GM12878 (cell line): Measurements from ENCODE around the gene BCL2L13. TPM values are rescaled to one million over a fixed set of nuclear protein-coding genes. Genes with fewer than 3 reads are reported as not detected.

Source experiments
- ATAC-seq: fragments of 200-7000 bp; cut with Tn5 transposase; 3 replicates; pipeline ENCODE4 v1.9.1; 2020; ENCODE audit warnings: mild to moderate bottlenecking, moderate library complexity
- BruUV-seq: library from RNA; stranded (reverse); fragments of 400-500 nt; replicated peaks from 2 replicates; lab custom pipeline; 2021; lab: Mats Ljungman, UMichigan
- CTCF ChIA-PET: fragments of 300-600 bp; sonication (Branson Sonifier 250); formaldehyde crosslinking; extraction: SDS; loops from one replicate; lab custom pipeline; 2021; ENCODE audit warnings: inconsistent platforms; lab: Yijun Ruan, JAX
- POLR2A ChIA-PET: fragments of 350-600 bp; formaldehyde crosslinking; extraction: SDS; loops from one replicate; lab custom pipeline; 2021; ENCODE audit warnings: inconsistent platforms; lab: Charles Lee
- RAD21 ChIA-PET: fragments of 300-600 bp; sonication (Branson Sonifier 250); formaldehyde crosslinking; loops from one replicate; lab custom pipeline; 2023; ENCODE audit warnings: antibody characterized with exemption; ENCODE audit not compliant: unreplicated experiment; lab: Charles Lee
- SMC1A ChIA-PET: fragments of 300-600 bp; sonication (Branson Sonifier 250); formaldehyde crosslinking; loops from one replicate; lab custom pipeline; 2023; ENCODE audit not compliant: unreplicated experiment, uncharacterized antibody; lab: Charles Lee
- DNase-seq: peaks from one replicate; pipeline ENCODE4 v3.0.0-alpha.2; 2011; ENCODE audit warnings: low read depth, low spot score
- FAIRE-seq: peaks from 3 replicates; lab custom pipeline; 2011; peaks lifted over from hg19 to GRCh38; lab: Jason Lieb, UNC
- H2AFZ ChIP-seq: 2 replicates; pipeline ENCODE4 v1.6.0; 2011; ENCODE audit warnings: low read depth, low read length, control low read depth; ENCODE audit not compliant: control insufficient read depth
- H3K27ac ChIP-seq: 2 replicates; pipeline ENCODE4 v1.5.1; 2011; ENCODE audit warnings: control low read depth; ENCODE audit not compliant: control insufficient read depth, insufficient read depth
- H3K27me3 ChIP-seq, 2 experiments: replicated peaks in 1 of 2; 2 replicates each; pipeline versions ENCODE4 v1.6.0 to v1.6.1; 2011; ENCODE audit warnings: low read length in 1 of 2; ENCODE audit not compliant: control insufficient read depth in 2 of 2, insufficient read depth in 2 of 2
- H3K36me3 ChIP-seq, 2 experiments: 2 replicates each; pipeline ENCODE4 v1.5.1; 2011; ENCODE audit warnings: low read length in 1 of 2; ENCODE audit not compliant: control insufficient read depth in 2 of 2, insufficient read depth in 2 of 2
- H3K4me1 ChIP-seq: 2 replicates; pipeline ENCODE4 v1.6.1; 2011; ENCODE audit warnings: mild to moderate bottlenecking, low read length, moderate library complexity, mixed read lengths; ENCODE audit not compliant: control insufficient read depth, insufficient read depth
- H3K4me2 ChIP-seq: 2 replicates; pipeline ENCODE4 v1.6.0; 2011; ENCODE audit warnings: control low read depth; ENCODE audit not compliant: control insufficient read depth, insufficient read depth
- H3K4me3 ChIP-seq: fragments of 200-600 bp; sonication (generic); 2 replicates; pipeline ENCODE4 v1.5.1; 2016
- H3K79me2 ChIP-seq: 2 replicates; pipeline ENCODE4 v1.6.0; 2011; ENCODE audit warnings: low read length; ENCODE audit not compliant: control insufficient read depth, insufficient read depth
- H3K9ac ChIP-seq: 2 replicates; pipeline ENCODE4 v1.8.0; 2011; ENCODE audit warnings: low read length, control low read depth, mixed read lengths; ENCODE audit not compliant: control insufficient read depth, insufficient read depth
- H3K9me3 ChIP-seq: replicated peaks from 3 replicates; pipeline ENCODE4 v1.5.1; 2011; ENCODE audit warnings: mild to moderate bottlenecking, low read length; ENCODE audit not compliant: control insufficient read depth, insufficient read depth
- H4K20me1 ChIP-seq: 2 replicates; pipeline ENCODE4 v1.6.0; 2011; ENCODE audit not compliant: control insufficient read depth, insufficient read depth
- CEBPB ChIP-seq, 2 experiments: fragments of 150-350 bp in 1 of 2; IDR thresholded peaks; 2 replicates each; pipeline ENCODE4 v1.6.1; 2012 to 2014; ENCODE audit warnings: low read depth in 2 of 2, low read length in 2 of 2, borderline replicate concordance in 1 of 2, inconsistent platforms in 1 of 2
- ESRRA ChIP-seq: IDR thresholded peaks from 2 replicates; pipeline ENCODE4 v1.6.1; 2012; ENCODE audit warnings: mild to moderate bottlenecking, low read length, improper control_type of control experiment
- GATAD2B ChIP-seq: fragments of 450-650 bp; conservative IDR thresholded peaks from 2 replicates; pipeline ENCODE4 v1.6.1; 2017; ENCODE audit warnings: low read depth, mild to moderate bottlenecking, moderate library complexity
- NRF1 ChIP-seq: conservative IDR thresholded peaks from 2 replicates; pipeline ENCODE4 v1.6.1; 2011; ENCODE audit warnings: mild to moderate bottlenecking, low read depth, low read length, improper control_type of control experiment
- POLR2A ChIP-seq: IDR thresholded peaks from 2 replicates; pipeline ENCODE4 v1.6.1; 2011; ENCODE audit warnings: low read depth, mild to moderate bottlenecking, low read length
- POLR2AphosphoS5 ChIP-seq: IDR thresholded peaks from 2 replicates; pipeline ENCODE4 v1.6.1; 2011; ENCODE audit warnings: mild to moderate bottlenecking, low read length, inconsistent platforms
- RAD21 ChIP-seq: IDR thresholded peaks from 2 replicates; pipeline ENCODE4 v1.6.1; 2011; ENCODE audit warnings: mild to moderate bottlenecking, low read depth, low read length, moderate library complexity; ENCODE audit not compliant: insufficient read depth
- RAD51 ChIP-seq: fragments of 450-650 bp; IDR thresholded peaks from 2 replicates; pipeline ENCODE4 v1.6.1; 2016; ENCODE audit warnings: moderate library complexity, mild to moderate bottlenecking, inconsistent platforms
- REST ChIP-seq: IDR thresholded peaks from 2 replicates; pipeline ENCODE4 v1.6.1; 2012; ENCODE audit warnings: mild to moderate bottlenecking, low read depth, low read length
- RFX5 ChIP-seq: IDR thresholded peaks from 2 replicates; pipeline ENCODE4 v1.6.1; 2011; ENCODE audit warnings: low read depth, low read length, improper control_type of control experiment
- SREBF2 ChIP-seq: IDR thresholded peaks from 2 replicates; pipeline ENCODE4 v1.6.1; 2012; ENCODE audit warnings: mild to moderate bottlenecking, low read length
- USF2 ChIP-seq: IDR thresholded peaks from 2 replicates; pipeline ENCODE4 v1.6.1; 2011; ENCODE audit warnings: low read depth, low read length, improper control_type of control experiment, borderline replicate concordance
- ZBED1 ChIP-seq: IDR thresholded peaks from 2 replicates; pipeline ENCODE4 v1.6.1; 2016; ENCODE audit warnings: borderline replicate concordance
- ZNF592 ChIP-seq: fragments of 450-650 bp; IDR thresholded peaks from 2 replicates; pipeline ENCODE4 v1.6.1; 2017; ENCODE audit warnings: mild to moderate bottlenecking, moderate library complexity
- WGBS: methylation state at CpG from one replicate; pipeline ENCODE4 v1.1.6; 2016; ENCODE audit warnings: low lambda C conversion rate; ENCODE audit not compliant: insufficient replicate concordance, insufficient coverage; ENCODE audit errors: missing lambda C conversion rate; 5-methylcytosine and 5-hydroxymethylcytosine counted together
- in situ Hi-C: fragments of 300-500 bp; cut with MboI; formaldehyde crosslinking; loops from 9 replicates; pipeline ENCODE4 v1.14.3; 2018; ENCODE audit warnings: mixed read lengths
- intact Hi-C: fragments of 100-400 bp; cut with micrococcal nuclease; formaldehyde crosslinking; loops from one replicate; pipeline ENCODE4 v1.14.2; 2022; ENCODE audit not compliant: unreplicated experiment
- polyA plus RNA-seq, 11 experiments: library from polyadenylated mRNA; depleted of rRNA in 4 of 11; unstranded in 6 of 11; stranded (reverse) in 5 of 11; fragments of >200 nt; fragmentation: Nextera tagmentation in 4 of 11; fragmentation: Illumina TruSeq in 1 of 11; extraction: Ambion mirVana in 4 of 11; extraction: Trizol in 1 of 11; gene quantifications; 1 replicate in 1 of 11; 2 replicates in 10 of 11; pipeline versions ENCODE4 v1.2.1 to v1.2.3, GENCODE V29; 2011 to 2016; ENCODE audit warnings: inconsistent platforms in 2 of 11, missing spikeins in 2 of 11, low read depth in 1 of 11
- total RNA-seq, 4 experiments: library from RNA; depleted of rRNA in 3 of 4; stranded (reverse); fragments of >200 nt in 3 of 4; fragmentation: Illumina TruSeq in 1 of 4; extraction: Trizol in 1 of 4; gene quantifications; 2 replicates each; pipeline versions ENCODE4 v1.2.1 to v1.2.3, GENCODE V29; 2013 to 2021

BCL2L13 gene
- total and polyA plus RNA-seq, 10 of the 15 experiments (the other 5 are each of a cell fraction or from before 2014, with no cell fraction given), result 18.6 to 30.6 (median 28.2) TPM

- WGBS, result 2% methylated on average over 14 of the region's 14 CpGs
- DNase-seq (peak; percentile 85), ATAC-seq (peak; percentile 88), FAIRE-seq (peak; percentile 99)
- in situ Hi-C loops (no loop called here), intact Hi-C loops (no loop called here)
- H3K27me3 ChIP-seq, result no peaks in the 10 kb centered on the region
- H3K27ac ChIP-seq, result peak overlapping the region; percentile 45
- ChIA-PET SMC1A (interaction anchor here (0.7 to 2.6 kb wide), 9 partner anchors 11 to 289 kb away, joined by 3 to 14 read pairs (median 3); no protein-coding TSS in a partner anchor), CTCF (interaction anchor here (0.8 to 2.4 kb wide), 7 partner anchors 12 to 37 kb away, joined by 3 to 7 read pairs (median 5); no protein-coding TSS in a partner anchor), RAD21 (interaction anchor here (0.7 to 2.2 kb wide), 5 partner anchors 16 to 31 kb away, joined by 3 to 9 read pairs (median 3); no protein-coding TSS in a partner anchor), POLR2A (interaction anchor here (1.0 to 1.6 kb wide), 4 partner anchors 9 to 14 kb away, joined by 3 to 6 read pairs (median 6); no protein-coding TSS in a partner anchor)
- peaks cover 41% of the 10 kb centered on the region for H3K4me1 ChIP-seq
- H3K4me3 ChIP-seq, result peak overlapping the region; percentile 34; the same call in 1 of the 2 replicates
- H3K79me2 ChIP-seq, result peaks cover 69% of the 10 kb centered on the region
- peaks cover 16% of the 10 kb centered on the region; the same call in 1 of the 2 replicates for H4K20me1 ChIP-seq
- H3K36me3 ChIP-seq, result peaks cover 0 to 6% of the 10 kb centered on the region in 2 experiments; a peak in 2 of 4 replicates
- H3K9me3 ChIP-seq, result no peaks in the 10 kb centered on the region
- no TSS peak for BruUV-seq
- H3K4me2 ChIP-seq, result peak overlapping the region; percentile 48
- H2AFZ ChIP-seq, result no peak overlapping the region
- 0 out of 2 replicates have a peak overlapping the region, but pooled peaks have one; percentile 18 for H3K9ac ChIP-seq
- no peak for TF ChIP-seq USF2
- no peak for TF ChIP-seq RAD51
- peak; percentile 61; the same call in 1 of the 2 replicates for TF ChIP-seq ZBED1
- no peak for TF ChIP-seq SREBF2
- TF ChIP-seq GATAD2B, result 0 out of 2 replicates have a peak, but pooled peaks have one; percentile 39
- no peak for TF ChIP-seq POLR2A
- no peak for TF ChIP-seq POLR2AphosphoS5
- TF ChIP-seq CEBPB (IDR thresholded peaks at IDR 0.05; ENCODE audit: borderline replicate concordance in 1 of 2, low read depth in 2 of 2, low read length in 2 of 2), result no peak
- TF ChIP-seq RFX5, result no peak
- TF ChIP-seq NRF1, result no peak
- TF ChIP-seq ZNF592, result no peak
- no peak for TF ChIP-seq RAD21
- TF ChIP-seq ESRRA, result no peak
- no peak for TF ChIP-seq REST
These were observed 128.9 kb downstream of the BCL2L13 start for GRCh38 chr22:17767233-17768065.
